ENCODE results near the gene ITPK1.

ITPK1 gene

DNA sequence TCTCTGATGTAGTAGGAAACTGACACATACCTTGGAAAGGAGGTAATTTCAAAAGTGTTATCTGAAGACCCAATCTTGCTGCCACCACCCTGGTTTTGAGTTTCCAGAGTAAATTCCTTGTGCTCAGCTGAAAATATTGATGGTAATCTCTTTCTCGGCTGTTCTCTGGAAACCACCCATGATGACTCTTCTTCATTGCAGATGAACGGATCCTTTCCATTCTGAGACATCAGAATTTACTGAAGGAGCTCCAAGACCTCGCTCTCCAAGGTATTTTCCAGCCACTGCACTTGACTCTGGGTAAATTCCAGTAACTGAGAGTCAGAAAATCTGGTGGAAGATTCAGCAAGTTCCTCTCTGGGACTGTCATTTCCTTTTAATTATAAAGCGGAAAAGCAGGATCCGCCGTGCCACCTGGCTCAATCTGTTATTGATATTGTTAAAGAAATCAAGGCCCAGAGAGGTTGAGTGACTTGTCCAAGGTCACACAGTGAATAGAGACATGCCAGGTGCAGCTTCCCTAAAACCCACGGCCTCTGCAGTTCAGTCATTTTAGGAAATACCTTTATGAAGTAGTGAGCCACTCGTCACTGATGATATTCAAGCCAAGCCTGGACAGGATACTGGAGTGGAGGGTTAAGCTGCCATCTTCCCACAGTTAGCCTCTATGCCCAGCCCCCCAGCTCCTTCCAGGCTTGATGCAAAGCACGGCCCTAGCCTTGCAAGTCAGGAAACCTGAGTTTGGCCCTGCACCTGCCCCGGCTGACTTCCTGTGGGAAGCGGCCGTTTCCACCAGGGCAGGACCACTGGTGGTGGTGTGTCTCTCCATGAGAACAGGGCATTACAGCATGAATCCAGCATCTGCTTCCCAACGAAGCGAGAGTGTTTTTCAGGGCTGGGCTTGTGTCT lies 188.1 kb downstream of the ITPK1 start:
- Histone ChIP-seq H3F3A (ENCODE audit: insufficient read depth, low read length) (no peaks in the 10 kb centered on the region), H3K9ac (ENCODE audit: low read length) (no peak overlapping the region), H2AFZ (ENCODE audit: low read length) (no peak overlapping the region), H3K27me3 (replicated peaks; ENCODE audit: insufficient read depth, low read length) (no peaks in the 10 kb centered on the region), H3K79me2 (ENCODE audit: low read length) (no peaks in the 10 kb centered on the region), H3K9me3 (replicated peaks; ENCODE audit: insufficient read depth, low read length) (no peaks in the 10 kb centered on the region), H3K9me2 (replicated peaks; ENCODE audit: insufficient read depth, low read length) (no peaks in the 10 kb centered on the region), H3K4me1 (ENCODE audit: low read length) (peaks cover 6% of the 10 kb centered on the region; the same call in 1 of the 2 replicates), H4K20me1 (ENCODE audit: insufficient read depth, low read length) (no peaks in the 10 kb centered on the region), H3K4me2 (ENCODE audit: low read depth, low read length) (no peak overlapping the region), H3K27ac (ENCODE audit: low read length) (no peak overlapping the region), H3K4me3 (ENCODE audit: low read length) (no peak overlapping the region), H3K36me3 (replicated peaks; ENCODE audit: insufficient read depth, low read length) (no peaks in the 10 kb centered on the region)
- no peak for DNase-seq
- TF ChIP-seq EZH2phosphoT487 (IDR thresholded peaks at IDR 0.05; ENCODE audit: low read length), result no peak
- TF ChIP-seq, protein P1, sequence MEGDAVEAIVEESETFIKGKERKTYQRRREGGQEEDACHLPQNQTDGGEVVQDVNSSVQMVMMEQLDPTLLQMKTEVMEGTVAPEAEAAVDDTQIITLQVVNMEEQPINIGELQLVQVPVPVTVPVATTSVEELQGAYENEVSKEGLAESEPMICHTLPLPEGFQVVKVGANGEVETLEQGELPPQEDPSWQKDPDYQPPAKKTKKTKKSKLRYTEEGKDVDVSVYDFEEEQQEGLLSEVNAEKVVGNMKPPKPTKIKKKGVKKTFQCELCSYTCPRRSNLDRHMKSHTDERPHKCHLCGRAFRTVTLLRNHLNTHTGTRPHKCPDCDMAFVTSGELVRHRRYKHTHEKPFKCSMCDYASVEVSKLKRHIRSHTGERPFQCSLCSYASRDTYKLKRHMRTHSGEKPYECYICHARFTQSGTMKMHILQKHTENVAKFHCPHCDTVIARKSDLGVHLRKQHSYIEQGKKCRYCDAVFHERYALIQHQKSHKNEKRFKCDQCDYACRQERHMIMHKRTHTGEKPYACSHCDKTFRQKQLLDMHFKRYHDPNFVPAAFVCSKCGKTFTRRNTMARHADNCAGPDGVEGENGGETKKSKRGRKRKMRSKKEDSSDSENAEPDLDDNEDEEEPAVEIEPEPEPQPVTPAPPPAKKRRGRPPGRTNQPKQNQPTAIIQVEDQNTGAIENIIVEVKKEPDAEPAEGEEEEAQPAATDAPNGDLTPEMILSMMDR (IDR thresholded peaks at IDR 0.05; ENCODE audit: low read length), result no peak
- no peak for TF ChIP-seq EZH2 (optimal IDR thresholded peaks at IDR 0.05; ENCODE audit: low read depth, low read length)

DNA sequence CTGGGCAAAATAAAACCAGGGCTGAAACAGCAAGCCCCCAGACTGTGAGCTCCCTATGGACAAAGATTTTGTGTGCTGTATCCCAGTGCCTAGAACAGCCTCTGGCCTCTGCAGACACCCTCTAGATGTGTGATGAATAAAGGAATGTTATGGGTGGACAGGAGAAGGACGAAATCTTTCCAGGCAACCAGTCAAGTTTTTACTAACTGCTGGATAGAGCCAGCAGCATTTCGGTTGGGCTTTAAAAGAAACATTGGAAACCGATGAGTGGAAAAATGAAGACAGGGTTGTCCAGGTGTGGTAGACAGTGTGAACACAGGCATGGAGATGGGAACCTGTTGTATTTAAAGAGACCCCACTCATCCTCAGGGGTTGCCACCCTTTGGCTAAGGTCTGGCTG lies 188.8 kb downstream of the ITPK1 start:
- Histone ChIP-seq H3K4me3 (ENCODE audit: low read length) (no peak overlapping the region), H3K36me3 (replicated peaks; ENCODE audit: insufficient read depth, low read length) (no peaks in the 10 kb centered on the region), H3K27ac (ENCODE audit: low read length) (no peak overlapping the region), H2AFZ (ENCODE audit: low read length) (no peak overlapping the region), H3K9me3 (replicated peaks; ENCODE audit: insufficient read depth, low read length) (no peaks in the 10 kb centered on the region), H3K4me1 (ENCODE audit: low read length) (peaks cover 6% of the 10 kb centered on the region; the same call in 1 of the 2 replicates), H3K9ac (ENCODE audit: low read length) (no peak overlapping the region), H4K20me1 (ENCODE audit: insufficient read depth, low read length) (no peaks in the 10 kb centered on the region), H3K79me2 (ENCODE audit: low read length) (no peaks in the 10 kb centered on the region), H3K9me2 (replicated peaks; ENCODE audit: insufficient read depth, low read length) (no peaks in the 10 kb centered on the region), H3K4me2 (ENCODE audit: low read depth, low read length) (no peak overlapping the region), H3K27me3 (replicated peaks; ENCODE audit: insufficient read depth, low read length) (no peaks in the 10 kb centered on the region), H3F3A (ENCODE audit: insufficient read depth, low read length) (no peaks in the 10 kb centered on the region)
- DNase-seq, result no peak
- TF ChIP-seq EZH2 (optimal IDR thresholded peaks at IDR 0.05; ENCODE audit: low read depth, low read length) (no peak), EZH2phosphoT487 (IDR thresholded peaks at IDR 0.05; ENCODE audit: low read length) (no peak)
- TF ChIP-seq, protein P1 (IDR thresholded peaks at IDR 0.05; ENCODE audit: low read length), result no peak

DNA sequence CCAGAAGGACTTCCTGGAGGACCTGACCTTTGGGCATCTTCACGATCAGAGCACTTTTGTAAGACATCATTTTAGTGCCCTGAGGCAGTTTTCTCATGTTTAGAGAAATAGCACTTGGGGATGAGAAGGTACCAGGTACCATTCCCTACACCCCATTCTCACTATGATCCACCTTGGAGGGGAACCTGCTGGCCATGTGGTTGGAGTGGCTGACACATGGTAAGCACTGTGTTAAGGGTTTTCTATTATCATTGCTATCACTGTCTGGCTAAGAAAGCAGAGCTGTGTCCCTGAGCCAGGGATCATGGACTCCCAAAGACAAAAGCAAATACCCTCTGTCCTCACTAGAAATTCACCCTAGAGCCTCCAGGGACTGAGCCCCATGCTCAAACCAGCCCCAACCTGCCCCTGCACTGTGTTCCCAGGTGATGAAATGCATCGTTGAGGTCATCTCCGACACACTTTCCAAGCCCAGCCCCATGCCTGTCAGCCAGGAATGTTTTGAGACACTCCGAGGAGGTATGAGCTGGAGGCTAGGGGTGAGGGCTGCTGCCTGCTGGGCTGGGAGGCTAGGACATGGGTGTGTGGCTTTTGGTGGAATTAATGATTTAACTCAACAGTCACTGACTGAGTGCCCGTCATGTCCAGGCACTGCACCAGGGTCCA lies 189.4 kb downstream of the ITPK1 start:
- H3K79me2 ChIP-seq (ENCODE audit: low read length), result no peaks in the 10 kb centered on the region
- H3K9me2 ChIP-seq (replicated peaks; ENCODE audit: insufficient read depth, low read length), result no peaks in the 10 kb centered on the region
- H3F3A ChIP-seq (ENCODE audit: insufficient read depth, low read length), result no peaks in the 10 kb centered on the region
- no peaks in the 10 kb centered on the region for H3K36me3 ChIP-seq (replicated peaks; ENCODE audit: insufficient read depth, low read length)
- no peaks in the 10 kb centered on the region for H3K9me3 ChIP-seq (replicated peaks; ENCODE audit: insufficient read depth, low read length)
- H2AFZ ChIP-seq (ENCODE audit: low read length), result no peak overlapping the region
- no peak overlapping the region for H3K9ac ChIP-seq (ENCODE audit: low read length)
- H3K4me2 ChIP-seq (ENCODE audit: low read depth, low read length), result no peak overlapping the region
- no peak overlapping the region for H3K4me3 ChIP-seq (ENCODE audit: low read length)
- H3K4me1 ChIP-seq (ENCODE audit: low read length), result peaks cover 6% of the 10 kb centered on the region; the same call in 1 of the 2 replicates
- TF ChIP-seq EZH2phosphoT487 (IDR thresholded peaks at IDR 0.05; ENCODE audit: low read length) (no peak), EZH2 (optimal IDR thresholded peaks at IDR 0.05; ENCODE audit: low read depth, low read length) (no peak)
- TF ChIP-seq, protein P1 (IDR thresholded peaks at IDR 0.05; ENCODE audit: low read length), result no peak
- H4K20me1 ChIP-seq (ENCODE audit: insufficient read depth, low read length), result no peaks in the 10 kb centered on the region
- no peaks in the 10 kb centered on the region for H3K27me3 ChIP-seq (replicated peaks; ENCODE audit: insufficient read depth, low read length)
- no peak overlapping the region for H3K27ac ChIP-seq (ENCODE audit: low read length)
- DNase-seq, result no peak
